HG03066 (cell line): ENCODE data around the gene CDK5RAP2.
"Not testable (repeated sequence)": the region's sequence is repeated elsewhere in the genome, so short reads cannot be mapped to it uniquely, and the experiment has no call there.

Source experiments
- ATAC-seq: cut with Tn5 transposase; IDR thresholded peaks from one replicate; pipeline ENCODE4 v1.9.1; 2021; ENCODE audit warnings: low read depth; ENCODE audit not compliant: unreplicated experiment

Gene CDK5RAP2

GRCh38 chr9:120480707-120481106 is 99.3 kb downstream of the CDK5RAP2 start:
- ATAC-seq, result no peak

- ATAC-seq, result no peak
Observed at GRCh38 chr9:120478208-120478607, 101.8 kb downstream of the CDK5RAP2 start.

- no peak for ATAC-seq
Observed at GRCh38 chr9:120477534-120478001, 102.4 kb downstream of the CDK5RAP2 start.

- no peak for ATAC-seq
Observed at GRCh38 chr9:120475341-120475740, 104.6 kb downstream of the CDK5RAP2 start.

GRCh38 chr9:120474591-120475243 is 105.2 kb downstream of the CDK5RAP2 start:
- no peak for ATAC-seq

- ATAC-seq, result no peak
Observed at GRCh38 chr9:120473608-120474007, 106.4 kb downstream of the CDK5RAP2 start.

GRCh38 chr9:120465685-120466407 is 114.1 kb downstream of the CDK5RAP2 start:
- no peak for ATAC-seq

GRCh38 chr9:120464887-120465421 is 115.0 kb downstream of the CDK5RAP2 start:
- no peak for ATAC-seq

- ATAC-seq, result no peak
Observed at GRCh38 chr9:120464176-120464886, 115.6 kb downstream of the CDK5RAP2 start.

- ATAC-seq, result no peak
Observed at GRCh38 chr9:120463765-120464164, 116.2 kb downstream of the CDK5RAP2 start.

- not testable (repeated sequence) for ATAC-seq
Observed at GRCh38 chr9:120461677-120462076, 118.3 kb downstream of the CDK5RAP2 start.

- no peak for ATAC-seq
Observed at GRCh38 chr9:120456218-120456617, 123.7 kb downstream of the CDK5RAP2 start.

- no peak for ATAC-seq
Observed at GRCh38 chr9:120454467-120454866, 125.5 kb downstream of the CDK5RAP2 start.

- no peak for ATAC-seq
Observed at GRCh38 chr9:120453792-120454191, 126.2 kb downstream of the CDK5RAP2 start.

- ATAC-seq, result no peak
Observed at GRCh38 chr9:120452631-120453030, 127.3 kb downstream of the CDK5RAP2 start.

- no peak for ATAC-seq
Observed at GRCh38 chr9:120450916-120451315, 129.1 kb downstream of the CDK5RAP2 start.

- no peak for ATAC-seq
Observed at GRCh38 chr9:120449566-120449965, 130.4 kb downstream of the CDK5RAP2 start.

GRCh38 chr9:120447959-120448500 is 131.9 kb downstream of the CDK5RAP2 start:
- ATAC-seq, result no peak

GRCh38 chr9:120446671-120447070 is 133.3 kb downstream of the CDK5RAP2 start:
- no peak for ATAC-seq

GRCh38 chr9:120443976-120444375 is 136.0 kb downstream of the CDK5RAP2 start:
- no peak for ATAC-seq

- no peak for ATAC-seq
Observed at GRCh38 chr9:120443489-120443888, 136.5 kb downstream of the CDK5RAP2 start.
